ENCODE data around the gene WWOX.

WWOX gene

GRCh38 chr16:78146807-78147206 lies 47.4 kb downstream of the WWOX start:
- DNase-seq (ENCODE audit: low spot score) = no peak

GRCh38 chr16:78147911-78148401 lies 48.5 kb downstream of the WWOX start:
- no peak for DNase-seq (ENCODE audit: low spot score)

GRCh38 chr16:78150233-78150632 lies 50.8 kb downstream of the WWOX start:
- DNase-seq (ENCODE audit: low spot score) = no peak

GRCh38 chr16:78154729-78155461 lies 55.4 kb downstream of the WWOX start:
- DNase-seq (ENCODE audit: low spot score) = no peak

GRCh38 chr16:78155791-78156345 lies 56.4 kb downstream of the WWOX start:
- no peak for DNase-seq (ENCODE audit: low spot score)

GRCh38 chr16:78161023-78161729 lies 61.7 kb downstream of the WWOX start:
- no peak for DNase-seq (ENCODE audit: low spot score)

GRCh38 chr16:78163772-78164670 lies 64.6 kb downstream of the WWOX start:
- DNase-seq (ENCODE audit: low spot score) = no peak

- DNase-seq (ENCODE audit: low spot score) = no peak
These were observed 71.1 kb downstream of the WWOX start for GRCh38 chr16:78170494-78170933.

GRCh38 chr16:78175287-78175686 lies 75.8 kb downstream of the WWOX start:
- DNase-seq (ENCODE audit: low spot score) = no peak

- no peak for DNase-seq (ENCODE audit: low spot score)
These were observed 77.0 kb downstream of the WWOX start for GRCh38 chr16:78176435-78176834.

- DNase-seq (ENCODE audit: low spot score) = no peak
These were observed 77.8 kb downstream of the WWOX start for GRCh38 chr16:78177218-78177617.

- no peak for DNase-seq (ENCODE audit: low spot score)
These were observed 78.5 kb downstream of the WWOX start for GRCh38 chr16:78177987-78178386.

- DNase-seq (ENCODE audit: low spot score) = no peak
These were observed 80.2 kb downstream of the WWOX start for GRCh38 chr16:78179666-78180065.

- no peak for DNase-seq (ENCODE audit: low spot score)
These were observed 80.9 kb downstream of the WWOX start for GRCh38 chr16:78180349-78180748.

- no peak for DNase-seq (ENCODE audit: low spot score)
These were observed 84.2 kb downstream of the WWOX start for GRCh38 chr16:78183437-78184237.

- DNase-seq (ENCODE audit: low spot score) = no peak
These were observed 85.1 kb downstream of the WWOX start for GRCh38 chr16:78184238-78185183.

GRCh38 chr16:78189121-78189520 lies 89.7 kb downstream of the WWOX start:
- DNase-seq (ENCODE audit: low spot score) = no peak

- no peak for DNase-seq (ENCODE audit: low spot score)
These were observed 93.5 kb downstream of the WWOX start for GRCh38 chr16:78192734-78193488.

- no peak for DNase-seq (ENCODE audit: low spot score)
These were observed 95.5 kb downstream of the WWOX start for GRCh38 chr16:78194948-78195347.

All from hematopoietic multipotent progenitor cell treated with erythropoietin and hydrocortisone succinate and interleukin-3 and kit ligand, for 15 days (in vitro differentiated cells).